GM21619 (cell line): Measurements from ENCODE around the gene MYO1G.
"Not testable (repeated sequence)": the region's sequence is repeated elsewhere in the genome, so short reads cannot be mapped to it uniquely, and the experiment has no call there.

Experiments used
- ATAC-seq: cut with Tn5 transposase; IDR thresholded peaks from one replicate; pipeline ENCODE4 v1.9.1; 2021; ENCODE audit not compliant: unreplicated experiment

Gene MYO1G

GRCh38 chr7:44944821-44945220, 34.0 kb downstream of the MYO1G start:
- ATAC-seq: no peak

GRCh38 chr7:44943631-44944030, 35.2 kb downstream of the MYO1G start:
- ATAC-seq: no peak

DNA sequence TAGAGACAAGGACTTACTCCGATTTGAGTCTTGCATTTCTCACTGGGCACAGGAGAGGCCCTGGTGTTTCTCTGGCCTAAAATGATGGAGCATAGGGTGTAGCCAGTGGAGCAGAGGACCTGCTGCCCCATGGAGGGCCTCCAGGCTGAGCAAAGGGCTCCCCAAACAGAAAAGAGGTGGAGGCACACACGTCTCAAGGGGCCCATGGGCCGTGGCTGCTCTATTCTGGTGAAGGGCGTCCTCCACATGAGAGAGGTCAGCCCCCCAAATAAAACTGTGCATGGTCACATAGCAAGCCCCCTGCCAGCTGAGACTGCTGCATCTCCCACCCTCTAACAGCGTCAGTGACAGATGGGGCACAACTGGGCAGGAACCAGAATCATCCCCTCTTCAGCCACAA, 41.4 kb downstream of the MYO1G start:
- no peak for ATAC-seq

DNA sequence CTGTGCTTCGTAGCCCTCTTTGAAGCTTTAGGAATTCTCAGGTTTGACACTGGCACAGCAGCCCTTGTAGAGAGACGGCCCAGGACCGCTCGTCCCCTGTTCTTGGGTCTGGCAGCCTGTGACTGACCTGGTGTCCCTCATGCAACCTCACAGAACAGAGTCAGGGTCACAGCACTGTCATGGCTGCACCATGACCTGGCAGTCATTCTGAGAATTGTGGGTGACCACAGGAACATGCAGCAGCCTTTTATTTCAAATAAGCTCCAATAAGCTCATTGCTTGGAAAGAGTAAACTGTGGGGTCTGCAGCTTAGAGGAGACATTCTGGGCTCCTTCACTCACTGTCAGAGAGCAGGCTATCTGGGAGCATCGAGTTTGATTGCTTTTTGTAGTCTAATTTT, 42.5 kb downstream of the MYO1G start:
- ATAC-seq: no peak

- ATAC-seq: no peak
Measured at GRCh38 chr7:44935583-44935982, 43.2 kb downstream of the MYO1G start.

- no peak for ATAC-seq
Measured at GRCh38 chr7:44935016-44935415, 43.8 kb downstream of the MYO1G start.

DNA sequence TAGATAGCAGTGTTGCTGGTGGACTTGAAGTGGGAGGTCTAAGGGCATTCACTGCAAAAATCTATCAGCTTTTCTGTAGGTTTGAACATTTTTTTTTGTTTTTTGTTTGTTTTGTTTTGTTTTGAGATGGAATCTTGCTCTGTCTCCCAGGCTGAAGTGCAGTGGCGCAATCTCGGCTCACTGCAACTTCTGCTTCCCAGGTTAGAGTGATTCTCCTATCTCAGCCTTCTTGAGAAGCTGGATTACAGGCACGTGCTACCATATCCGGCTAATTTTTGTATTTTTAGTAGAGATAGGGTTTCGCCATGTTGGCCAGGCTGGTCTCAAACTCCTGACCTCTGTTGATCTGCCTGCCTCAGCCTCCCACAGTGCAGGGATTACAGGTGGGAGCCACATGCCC, 44.3 kb downstream of the MYO1G start:
- not testable (repeated sequence) for ATAC-seq

DNA sequence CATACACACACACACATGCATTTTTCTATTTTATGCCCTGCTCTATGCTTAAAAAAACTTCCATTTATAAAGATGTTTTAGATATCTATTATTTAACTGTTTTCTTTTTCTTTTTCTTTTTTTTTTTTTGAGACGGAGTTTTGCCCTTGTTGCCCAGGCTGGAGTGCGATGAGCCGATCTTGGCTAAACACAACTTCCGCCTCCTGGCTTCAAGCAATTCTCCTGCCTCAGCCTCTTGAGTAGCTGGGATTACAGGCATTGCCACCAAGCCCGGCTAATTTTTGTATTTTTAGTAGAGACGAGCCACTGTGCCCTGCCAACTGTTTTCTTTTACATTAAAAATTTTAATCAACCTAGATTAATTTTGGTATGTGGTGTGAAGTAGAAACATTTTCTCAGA, 47.9 kb downstream of the MYO1G start:
- no peak for ATAC-seq

GRCh38 chr7:44922351-44922694, 56.5 kb downstream of the MYO1G start:
- no peak for ATAC-seq

DNA sequence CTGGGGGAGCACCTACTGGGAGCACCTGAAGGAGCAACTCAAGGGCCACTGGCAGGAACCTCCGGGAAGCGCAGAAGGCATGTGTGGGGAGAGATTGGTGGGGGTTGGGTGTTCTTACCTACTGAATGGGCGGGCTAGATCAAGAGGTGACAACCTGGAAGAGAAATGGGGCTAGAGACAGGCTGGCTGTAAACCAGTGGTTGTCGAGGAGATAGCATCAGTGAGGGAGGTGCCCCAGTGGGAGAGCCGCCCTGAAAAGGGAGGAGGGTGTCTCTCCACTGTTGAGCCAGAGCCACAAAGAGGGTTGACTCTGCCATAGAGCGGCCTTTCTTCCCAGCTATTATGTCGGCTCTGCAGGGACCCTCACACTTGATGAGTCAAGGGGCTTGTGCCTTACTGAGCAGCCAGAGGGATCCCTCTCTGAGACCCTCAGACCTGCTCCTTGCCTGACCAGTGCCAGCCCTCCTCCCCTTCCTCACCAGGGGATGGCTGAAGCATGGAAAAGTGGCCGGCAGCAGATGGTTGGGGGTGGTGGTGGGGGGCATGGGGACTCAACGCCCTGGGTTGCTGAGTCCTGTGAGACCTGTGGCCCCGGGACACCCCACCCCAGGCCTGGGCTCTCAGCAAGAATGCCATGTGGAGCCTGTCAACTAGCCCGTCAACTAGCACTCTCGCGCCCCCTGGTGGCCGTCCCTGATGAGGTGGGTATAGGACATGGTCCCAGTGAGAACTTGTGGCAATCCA, 57.0 kb downstream of the MYO1G start:
- no peak for ATAC-seq

DNA sequence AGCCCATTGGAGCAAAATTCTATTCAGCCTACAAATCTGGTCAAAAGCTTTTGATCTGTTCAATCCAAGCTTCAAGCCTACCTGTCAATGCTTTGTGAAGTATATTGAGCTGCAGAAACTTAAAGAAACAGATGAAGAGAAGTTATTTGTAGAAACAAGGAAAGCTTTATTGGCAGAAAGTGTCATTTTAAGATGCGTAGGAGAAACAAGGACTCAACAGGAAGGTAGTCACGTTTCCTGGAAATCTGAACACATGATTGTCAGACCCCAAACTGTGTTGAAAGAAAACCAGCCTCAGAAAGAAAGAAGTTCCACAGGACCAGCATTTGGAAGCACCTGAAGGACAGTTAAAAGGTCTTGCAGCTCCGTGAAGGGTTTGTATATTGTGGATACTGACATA, 58.7 kb downstream of the MYO1G start:
- no peak for ATAC-seq

GRCh38 chr7:44918029-44918428, 60.8 kb downstream of the MYO1G start:
- ATAC-seq: no peak

- no peak for ATAC-seq
Measured at GRCh38 chr7:44917465-44917864, 61.4 kb downstream of the MYO1G start.

DNA sequence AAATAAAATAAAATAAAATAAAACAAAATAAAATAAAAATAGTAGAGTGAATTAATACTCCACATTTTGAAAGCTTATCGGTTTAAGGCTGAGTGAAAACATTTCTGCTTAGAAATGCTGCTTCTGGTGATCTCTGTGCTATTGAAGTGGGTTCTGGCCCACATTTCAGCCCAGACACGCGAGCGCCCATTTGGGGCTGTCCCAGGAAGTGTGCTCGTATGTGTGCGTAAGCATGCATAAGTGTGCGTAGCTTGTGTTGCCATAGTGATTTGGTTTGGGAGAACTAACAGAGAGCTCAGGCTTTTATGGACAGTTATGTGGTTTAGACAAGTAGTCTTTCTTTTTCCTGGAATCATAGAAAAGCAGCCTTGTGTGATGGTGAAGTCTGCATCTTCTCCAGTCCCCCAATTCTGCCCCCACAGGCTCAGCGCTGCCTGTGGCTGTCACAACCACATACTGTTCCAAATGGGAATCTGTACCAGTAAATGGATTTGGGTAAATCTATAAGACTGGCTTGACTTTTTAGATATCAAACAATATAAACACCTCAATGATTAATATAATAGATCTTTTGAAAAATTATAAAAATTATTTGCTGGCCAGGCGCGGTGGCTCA, 63.7 kb downstream of the MYO1G start:
- ATAC-seq: peak; percentile 80

GRCh38 chr7:44912775-44913347, 66.0 kb downstream of the MYO1G start:
- ATAC-seq: no peak
